HG02943 (cell line): ENCODE results near the gene RPTOR.

ENCODE experiments used
- ATAC-seq: cut with Tn5 transposase; IDR thresholded peaks from one replicate; pipeline ENCODE4 v1.9.1; 2021; ENCODE audit warnings: mild to moderate bottlenecking, low read depth, moderate library complexity; ENCODE audit not compliant: unreplicated experiment

RPTOR gene

GRCh38 chr17:80929449-80929848 is 384.8 kb downstream of the RPTOR start:
- ATAC-seq, result no peak

- ATAC-seq, result no peak
These were observed 386.0 kb downstream of the RPTOR start for GRCh38 chr17:80930335-80931279.

- ATAC-seq, result no peak
These were observed 387.0 kb downstream of the RPTOR start for GRCh38 chr17:80931421-80932265.

- no peak for ATAC-seq
These were observed 390.9 kb downstream of the RPTOR start for GRCh38 chr17:80935526-80935925.

DNA sequence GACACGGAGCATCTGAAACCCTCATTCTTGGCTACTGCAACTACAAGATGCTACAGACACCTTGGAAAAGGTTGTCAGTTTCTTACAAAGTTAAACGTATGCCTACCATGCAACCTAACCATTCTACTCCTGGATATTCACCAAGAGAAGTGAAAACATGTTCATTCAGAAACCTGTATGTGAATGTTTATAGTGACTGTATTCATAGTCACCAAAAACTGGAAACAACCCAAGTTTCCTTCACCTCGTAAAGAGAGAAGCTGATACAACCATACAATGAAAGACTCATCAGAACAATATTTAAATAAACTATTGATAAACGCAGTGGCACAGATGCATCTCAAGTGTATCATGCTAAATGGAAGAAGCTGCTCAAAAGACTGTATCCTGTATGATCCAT is 391.6 kb downstream of the RPTOR start:
- ATAC-seq, result no peak

GRCh38 chr17:80936723-80937122 is 392.1 kb downstream of the RPTOR start:
- no peak for ATAC-seq

DNA sequence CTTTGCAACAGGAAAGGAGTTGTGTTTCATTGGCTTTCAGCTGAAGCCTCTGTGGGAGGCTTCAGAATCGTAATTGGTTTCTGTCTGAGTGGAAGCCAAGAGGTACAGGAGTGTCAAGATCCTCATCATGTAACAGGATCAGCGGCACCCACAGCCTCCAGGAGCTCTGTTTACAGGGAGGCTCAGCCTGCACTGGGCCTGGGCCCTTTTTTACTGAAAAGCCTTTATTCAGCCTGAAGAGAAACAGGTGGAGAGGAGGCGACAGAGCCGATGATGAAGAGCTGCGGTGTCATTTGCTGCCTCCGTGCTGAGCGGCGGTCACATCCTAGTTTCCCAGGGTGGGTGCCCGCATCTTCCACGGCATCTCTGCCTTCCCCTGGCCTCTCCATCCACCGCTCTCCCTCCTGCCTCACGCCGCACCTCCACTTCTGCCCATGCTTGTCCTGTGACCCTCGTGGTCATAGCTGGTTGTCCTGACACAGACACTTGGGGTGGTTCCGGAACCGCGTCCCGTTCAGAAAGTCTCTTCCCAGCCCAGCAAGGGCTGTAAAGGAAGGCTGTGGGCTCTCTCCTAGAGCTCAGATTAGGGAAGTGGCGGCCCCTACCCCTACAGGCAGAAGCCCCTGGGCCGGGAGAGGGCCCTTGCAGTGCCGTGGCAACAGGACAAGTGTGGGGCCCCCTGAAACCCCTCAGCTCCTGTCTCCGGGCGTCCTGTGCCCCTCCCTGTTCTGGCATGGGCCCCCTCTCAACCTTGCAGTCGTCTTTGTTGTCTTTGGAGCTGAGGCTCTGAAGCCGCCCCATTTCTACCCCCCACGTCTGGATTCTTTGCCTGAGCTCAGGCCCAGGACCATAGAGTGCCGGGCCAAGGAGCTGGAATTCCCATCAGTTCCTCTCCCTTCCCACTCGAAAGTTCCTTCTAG is 393.1 kb downstream of the RPTOR start:
- ATAC-seq, result no peak

DNA sequence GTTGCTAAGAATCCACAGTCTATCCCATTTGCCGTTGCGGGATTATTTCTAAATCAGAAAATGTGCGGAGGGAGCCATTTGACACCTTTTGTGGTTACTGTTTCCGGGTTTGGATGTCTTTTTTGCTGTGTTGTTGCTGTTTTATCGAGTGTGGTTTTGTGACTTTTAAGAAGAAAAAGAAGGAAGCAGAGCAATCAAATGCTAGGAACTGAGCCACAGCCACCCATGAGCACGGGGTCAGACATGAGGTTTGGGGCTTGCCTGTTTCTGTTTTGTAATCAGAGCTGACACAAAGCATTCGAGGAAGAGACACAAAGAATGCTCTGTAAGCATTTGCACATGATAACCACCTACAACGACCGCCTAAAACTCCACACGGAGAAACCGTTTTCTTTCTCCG is 393.9 kb downstream of the RPTOR start:
- no peak for ATAC-seq

DNA sequence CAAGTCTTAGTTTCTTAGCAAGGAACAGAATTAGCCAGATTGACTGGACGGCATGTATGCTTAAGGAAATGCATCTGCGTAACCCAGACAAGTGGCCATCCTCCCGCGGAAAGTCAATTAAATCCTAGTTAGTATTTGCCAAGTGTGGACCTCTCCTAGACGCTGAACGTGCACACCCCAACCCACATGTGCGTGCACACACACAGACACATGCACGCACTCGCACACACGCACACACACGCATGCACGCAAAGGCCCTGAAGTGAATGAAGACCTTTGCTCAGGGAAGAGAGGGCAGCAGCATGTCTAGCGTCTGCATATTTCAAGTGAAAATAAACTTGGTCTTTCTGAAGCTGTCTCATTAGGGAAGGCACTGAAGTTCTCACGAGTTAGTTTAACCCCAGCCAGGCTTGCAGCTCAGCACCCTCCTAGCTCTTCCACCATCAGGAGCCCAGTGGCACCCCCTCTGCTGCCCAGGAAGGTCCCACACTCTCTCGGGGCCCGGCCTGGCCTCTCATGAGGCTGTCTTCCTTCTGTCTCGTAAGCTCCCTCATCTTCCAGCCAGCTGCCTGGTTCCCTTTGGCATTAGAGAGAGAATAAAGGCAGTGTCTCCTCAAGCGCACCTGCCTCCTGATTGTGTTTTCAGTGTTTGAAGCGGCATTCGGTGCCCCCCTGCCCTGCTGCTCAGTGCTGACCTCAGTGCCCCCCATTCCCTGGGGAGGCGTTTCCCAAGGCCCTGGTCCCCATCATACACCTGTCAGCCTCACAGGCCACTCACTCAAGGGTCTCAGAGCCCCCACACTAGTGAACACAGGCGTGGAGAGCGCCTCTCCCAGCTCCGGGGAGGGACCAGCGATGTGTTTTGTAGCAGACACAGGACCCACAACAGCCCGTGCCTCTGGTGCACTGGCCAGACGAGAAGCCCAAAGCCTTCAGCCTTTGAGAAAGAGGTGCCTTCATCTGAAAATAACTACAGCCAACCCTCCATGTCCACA is 394.8 kb downstream of the RPTOR start:
- no peak for ATAC-seq

- no peak for ATAC-seq
These were observed 395.8 kb downstream of the RPTOR start for GRCh38 chr17:80940171-80941123.

DNA sequence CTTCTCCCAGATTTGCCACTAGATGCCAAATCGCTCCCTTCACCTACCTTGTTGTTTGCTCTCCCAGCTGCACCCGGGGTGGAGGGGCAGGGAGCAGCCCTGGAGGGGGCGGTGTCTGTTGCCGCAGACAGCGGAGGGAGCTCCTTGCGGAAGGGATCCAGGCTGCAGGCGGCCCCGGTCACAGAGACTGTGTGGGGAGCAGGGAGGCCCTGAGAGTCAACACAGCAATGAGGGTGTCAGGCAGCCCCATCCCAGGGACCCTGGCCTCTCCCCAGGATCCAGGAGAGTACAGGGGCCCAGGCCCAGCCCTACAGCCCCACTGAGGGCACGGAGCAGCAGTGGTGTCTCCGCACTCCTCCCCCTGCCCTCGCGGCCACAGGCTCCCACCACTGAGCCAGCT is 396.5 kb downstream of the RPTOR start:
- no peak for ATAC-seq

DNA sequence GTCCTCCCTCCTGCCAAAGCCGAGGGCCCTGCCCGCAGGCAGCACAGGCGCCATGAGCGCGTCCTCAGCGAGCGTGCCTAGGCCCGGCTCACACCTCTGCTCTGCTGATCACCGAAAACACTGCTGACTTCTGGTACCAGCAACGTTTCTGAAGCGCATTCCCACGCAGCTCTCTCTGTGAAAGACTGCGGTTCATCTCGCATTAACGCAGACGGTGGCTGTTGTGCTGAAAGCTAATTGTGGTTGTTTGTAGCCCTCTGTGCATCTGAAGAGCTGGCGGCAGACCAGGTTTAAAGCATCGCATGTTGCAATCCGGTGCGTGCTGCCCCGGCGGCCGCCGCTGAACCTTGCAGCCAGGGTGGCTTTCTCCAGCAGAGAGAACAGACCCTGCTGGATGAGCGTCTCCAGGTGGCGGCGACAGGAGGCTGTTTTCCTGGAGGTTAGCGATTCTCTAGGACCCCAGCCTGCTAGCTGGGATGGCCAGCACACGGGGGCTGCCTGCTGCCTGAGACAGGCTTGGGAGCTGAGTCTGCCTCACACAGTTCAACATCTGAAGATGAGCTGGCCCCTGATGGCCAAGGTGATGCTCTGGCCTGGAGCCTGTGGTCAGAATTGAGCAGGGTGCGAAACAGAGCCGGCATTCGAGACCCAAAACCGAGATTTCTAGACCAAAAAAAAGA is 397.2 kb downstream of the RPTOR start:
- no peak for ATAC-seq

- no peak for ATAC-seq
These were observed 398.0 kb downstream of the RPTOR start for GRCh38 chr17:80942423-80943345.

DNA sequence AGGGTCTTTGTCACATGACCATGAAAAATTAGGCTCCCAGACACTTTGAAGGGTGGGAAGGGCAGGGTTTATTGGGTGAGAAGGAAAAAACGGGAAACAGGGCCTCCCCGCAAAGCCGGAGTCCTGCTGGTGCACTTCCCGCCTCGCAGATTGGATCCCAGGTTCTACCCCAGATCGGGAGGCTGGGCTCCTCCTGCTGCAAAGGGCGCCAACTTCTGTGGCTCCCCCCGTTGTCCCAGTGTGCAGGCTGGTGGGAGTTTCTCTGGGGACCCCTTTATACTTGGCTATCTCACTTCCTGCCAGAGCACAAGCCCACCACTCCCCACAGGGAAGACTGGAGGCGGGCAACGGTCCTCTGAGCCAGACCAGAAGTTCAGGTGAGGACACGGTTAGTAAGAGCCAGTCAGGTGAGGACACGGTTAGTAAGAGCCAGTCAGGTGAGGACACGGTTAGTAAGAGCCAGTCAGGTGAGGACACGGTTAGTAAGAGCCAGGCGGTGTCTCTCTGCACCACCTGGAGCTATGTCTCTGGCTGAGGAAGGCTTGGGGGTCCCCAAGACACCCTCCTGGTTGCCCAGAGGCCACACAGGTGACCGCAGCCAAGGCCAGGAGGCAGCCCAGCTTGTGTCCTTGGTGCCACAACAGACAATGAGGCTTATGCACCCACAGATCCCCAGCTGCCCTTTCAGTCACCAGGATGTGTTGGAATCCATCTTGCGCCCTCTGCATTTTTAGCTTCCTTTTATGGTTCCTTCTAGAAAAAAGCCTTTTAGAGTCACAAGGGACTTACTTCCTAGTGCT is 398.9 kb downstream of the RPTOR start:
- no peak for ATAC-seq

GRCh38 chr17:80944326-80944725 is 399.7 kb downstream of the RPTOR start:
- no peak for ATAC-seq

GRCh38 chr17:80945736-80946135 is 401.1 kb downstream of the RPTOR start:
- ATAC-seq, result no peak
